GM23338 (cell line): ENCODE data around the gene INO80. TPM values are rescaled to one million over a fixed set of nuclear protein-coding genes. Genes with fewer than 3 reads are reported as not detected.

Experiments used
- ATAC-seq: fragments of 200-7000 bp; cut with Tn5 transposase; 3 replicates; pipeline ENCODE4 v1.9.1; 2020
- DNase-seq: peaks from one replicate; pipeline ENCODE4 v3.0.0-alpha.2; 2015; ENCODE audit warnings: low spot score
- H2AFZ ChIP-seq: fragments of 200-600 bp; sonication (generic); 2 replicates; pipeline ENCODE4 v1.8.0; 2016; ENCODE audit warnings: antibody characterized with exemption, mild to moderate bottlenecking, moderate library complexity
- H3F3A ChIP-seq: fragments of 200-600 bp; sonication (generic); replicated peaks from 2 replicates; pipeline ENCODE4 v1.8.0; 2017; ENCODE audit warnings: antibody characterized with exemption, mixed run types, low read depth
- H3K27ac ChIP-seq: fragments of 200-600 bp; sonication (generic); 2 replicates; pipeline ENCODE4 v1.6.1; 2016; ENCODE audit warnings: low read depth
- H3K27me3 ChIP-seq: fragments of 200-600 bp; sonication (generic); 2 replicates; pipeline ENCODE4 v1.8.0; 2016; ENCODE audit warnings: mild to moderate bottlenecking, mixed run types, moderate library complexity; ENCODE audit not compliant: insufficient read depth
- H3K36me3 ChIP-seq: fragments of 200-600 bp; sonication (generic); 2 replicates; pipeline ENCODE4 v1.8.0; 2016; ENCODE audit warnings: mild to moderate bottlenecking; ENCODE audit not compliant: insufficient read depth
- H3K4me1 ChIP-seq: fragments of 200-600 bp; sonication (generic); 2 replicates; pipeline ENCODE4 v1.8.0; 2016; ENCODE audit warnings: mild to moderate bottlenecking, moderate library complexity; ENCODE audit not compliant: insufficient read depth
- H3K4me2 ChIP-seq: fragments of 200-600 bp; sonication (generic); 2 replicates; pipeline ENCODE4 v1.7.1; 2017; ENCODE audit warnings: mixed run types
- H3K4me3 ChIP-seq: fragments of 200-600 bp; sonication (generic); 2 replicates; pipeline ENCODE4 v1.6.1; 2016; ENCODE audit warnings: mixed run types
- H3K79me2 ChIP-seq: fragments of 200-600 bp; sonication (generic); replicated peaks from 2 replicates; pipeline ENCODE4 v1.8.0; 2017; ENCODE audit warnings: mild to moderate bottlenecking; ENCODE audit not compliant: insufficient read depth
- H3K9me2 ChIP-seq: fragments of 200-600 bp; sonication (generic); 2 replicates; pipeline ENCODE4 v1.8.0; 2017; ENCODE audit not compliant: insufficient read depth
- H4K20me1 ChIP-seq: fragments of 200-600 bp; sonication (generic); replicated peaks from 2 replicates; pipeline ENCODE4 v1.8.0; 2017; ENCODE audit warnings: mild to moderate bottlenecking; ENCODE audit not compliant: insufficient read depth
- H3K27ac Mint-ChIP-seq: 2 replicates; pipeline ENCODE4 v1.8.0; 2020; ENCODE audit warnings: inconsistent platforms, mild to moderate bottlenecking, moderate library complexity, mixed read lengths
- H3K27me3 Mint-ChIP-seq: 3 replicates; pipeline ENCODE4 v1.8.0; 2022; ENCODE audit warnings: low read depth, mild to moderate bottlenecking, moderate library complexity, mixed read lengths, inconsistent platforms; ENCODE audit not compliant: insufficient read depth, poor library complexity
- H3K36me3 Mint-ChIP-seq: 3 replicates; pipeline ENCODE4 v1.8.0; 2021; ENCODE audit warnings: low read depth, mild to moderate bottlenecking, inconsistent platforms, moderate library complexity, mixed read lengths
- H3K4me1 Mint-ChIP-seq: 3 replicates; pipeline ENCODE4 v1.8.0; 2020; ENCODE audit warnings: mild to moderate bottlenecking, inconsistent platforms, mixed read lengths
- H3K4me3 Mint-ChIP-seq: 3 replicates; pipeline ENCODE4 v1.8.0; 2021; ENCODE audit warnings: moderate library complexity, mild to moderate bottlenecking, inconsistent platforms, mixed read lengths
- H3K9me3 Mint-ChIP-seq: 3 replicates; pipeline ENCODE4 v1.8.0; 2020; ENCODE audit warnings: moderate library complexity, mild to moderate bottlenecking, inconsistent platforms, mixed read lengths
- CREB1 ChIP-seq: fragments of 250-450 bp; sonication (Bioruptor Pico); IDR thresholded peaks from 2 replicates; pipeline ENCODE4 v1.5.0; 2020; ENCODE audit warnings: low read depth, mild to moderate bottlenecking, moderate library complexity
- CTCF ChIP-seq, 2 experiments: fragments of 200-600 bp in 1 of 2; sonication (generic) in 1 of 2; conservative IDR thresholded peaks; 2 replicates each; pipeline versions ENCODE4 v1.5.1 to v1.6.1; 2016 to 2017; ENCODE audit warnings: antibody characterized with exemption in 2 of 2, low read depth in 2 of 2, mild to moderate bottlenecking in 2 of 2, moderate library complexity in 1 of 2
- ETS1 ChIP-seq: IDR thresholded peaks from 2 replicates; pipeline ENCODE4 v1.6.1; 2016; ENCODE audit warnings: antibody characterized with exemption
- EZH2 ChIP-seq: fragments of 200-600 bp; sonication (generic); IDR thresholded peaks from one replicate; pipeline ENCODE4 v1.8.0; 2017; ENCODE audit warnings: antibody characterized with exemption, mild to moderate bottlenecking, low read depth; ENCODE audit not compliant: unreplicated experiment
- EZH2phosphoT487 ChIP-seq: fragments of 200-600 bp; sonication (generic); IDR thresholded peaks from one replicate; pipeline ENCODE4 v1.8.1; 2018; ENCODE audit warnings: antibody characterized with exemption; ENCODE audit not compliant: unreplicated experiment
- JUNB ChIP-seq: IDR thresholded peaks from one replicate; pipeline ENCODE4 v1.6.1; 2016; ENCODE audit warnings: antibody characterized with exemption; ENCODE audit not compliant: unreplicated experiment
- NANOG ChIP-seq: IDR thresholded peaks from 2 replicates; pipeline ENCODE4 v1.6.1; 2016; ENCODE audit warnings: antibody characterized with exemption, borderline replicate concordance
- POLR2AphosphoS5 ChIP-seq: IDR thresholded peaks from 2 replicates; pipeline ENCODE4 v1.6.1; 2016; ENCODE audit warnings: antibody characterized with exemption, low read depth
- REST ChIP-seq: IDR thresholded peaks from one replicate; pipeline ENCODE4 v1.6.1; 2018; ENCODE audit warnings: antibody characterized with exemption; ENCODE audit not compliant: unreplicated experiment
- STAT1 ChIP-seq: IDR thresholded peaks from one replicate; pipeline ENCODE4 v1.6.1; 2016; ENCODE audit warnings: antibody characterized with exemption; ENCODE audit not compliant: unreplicated experiment
- ZNF114 ChIP-seq: fragments of 250-450 bp; sonication (Bioruptor Pico); IDR thresholded peaks from 2 replicates; pipeline ENCODE4 v1.5.0; 2020; ENCODE audit warnings: mild to moderate bottlenecking, moderate library complexity
- ZNF331 ChIP-seq: fragments of 250-450 bp; sonication (Bioruptor Pico); IDR thresholded peaks from 2 replicates; pipeline ENCODE4 v1.5.0; 2020; ENCODE audit warnings: low read depth, mild to moderate bottlenecking, moderate library complexity
- ZNF462 ChIP-seq: fragments of 250-450 bp; sonication (Bioruptor Pico); IDR thresholded peaks from 2 replicates; pipeline ENCODE4 v1.5.0; 2020; ENCODE audit warnings: mild to moderate bottlenecking, moderate library complexity
- polyA plus RNA-seq: library from polyadenylated mRNA; unstranded; fragments of >200 nt; fragmentation: Nextera tagmentation; extraction: Ambion mirVana; gene quantifications from 2 replicates; pipeline ENCODE4 v1.2.1, GENCODE V29; 2016
- total RNA-seq: library from RNA; depleted of rRNA; stranded (reverse); fragments of >200 nt; shearing (Covaris generic); gene quantifications from 2 replicates; pipeline ENCODE4 v1.2.3, GENCODE V29; 2014

The INO80 gene
- total and polyA plus RNA-seq, 2 experiments from 2014 or later, result 6.5 to 24.9 TPM

GRCh38 chr15:41025393-41025792, 90.7 kb downstream of the INO80 start:
- Histone ChIP-seq H3F3A (no peaks in the 10 kb centered on the region; the same call in 1 of the 2 replicates), H3K9me2 (no peaks in the 10 kb centered on the region), H3K4me2 (no peak overlapping the region), H3K27ac (no peak overlapping the region), H3K79me2 (no peaks in the 10 kb centered on the region), H4K20me1 (peaks cover 11% of the 10 kb centered on the region; the same call in 1 of the 2 replicates), H3K36me3 (peaks cover 25% of the 10 kb centered on the region), H2AFZ (no peak overlapping the region), H3K4me3 (no peak overlapping the region), H3K4me1 (no peaks in the 10 kb centered on the region), H3K27me3 (no peaks in the 10 kb centered on the region)
- no peak overlapping the region for H3K27ac Mint-ChIP-seq
- H3K36me3 Mint-ChIP-seq, result peaks cover 25% of the 10 kb centered on the region
- H3K4me3 Mint-ChIP-seq, result no peak overlapping the region
- no peak for ATAC-seq
- H3K9me3 Mint-ChIP-seq, result no peaks in the 10 kb centered on the region
- no peak for DNase-seq
- no peaks in the 10 kb centered on the region for H3K4me1 Mint-ChIP-seq
- TF ChIP-seq ZNF462 (CRISPR knock-in tag) (no peak), POLR2AphosphoS5 (no peak), STAT1 (no peak), EZH2phosphoT487 (no peak), NANOG (no peak), JUNB (no peak), ETS1 (no peak), ZNF331 (CRISPR knock-in tag) (no peak), EZH2 (no peak), CREB1 (CRISPR knock-in tag) (no peak), REST (no peak), ZNF114 (CRISPR knock-in tag) (no peak), CTCF (conservative IDR thresholded peaks at IDR 0.05; ENCODE audit: low read depth in 2 of 2) (no peak)
- H3K27me3 Mint-ChIP-seq, result no peaks in the 10 kb centered on the region
